Transverse colon (tissue), 4 donors: ENCODE results near the gene NDC80. TPM values are rescaled to one million over a fixed set of nuclear protein-coding genes. Genes with fewer than 3 reads are reported as not detected.
A peak's percentile ranks its signal among the peaks of the same experiment; 100 is the strongest.

ENCODE experiments used
- DNase-seq: peaks from one replicate; pipeline ENCODE4 v3.0.0-alpha.2; 2019
- H3K27ac ChIP-seq, 4 donors: fragments of 200-600 bp; sonication (generic); 2 replicates each; pipeline ENCODE4 v1.5.1; 2016 to 2018; ENCODE audit warnings: inconsistent platforms in 4 of 4
- H3K27me3 ChIP-seq: fragments of 200-600 bp; sonication (generic); 2 replicates; pipeline ENCODE4 v1.5.1; 2017; ENCODE audit warnings: inconsistent platforms
- H3K36me3 ChIP-seq, 4 donors: fragments of 200-600 bp; sonication (generic); 2 replicates each; pipeline ENCODE4 v1.5.1; 2017 to 2019; ENCODE audit warnings: inconsistent platforms in 4 of 4
- H3K4me1 ChIP-seq, 4 donors: fragments of 200-600 bp; sonication (generic); 2 replicates each; pipeline ENCODE4 v1.5.1; 2017 to 2020; ENCODE audit warnings: inconsistent platforms in 4 of 4
- H3K4me3 ChIP-seq, 4 donors: fragments of 200-600 bp; sonication (generic); 1 replicate in 1 of 4; 2 replicates in 3 of 4; pipeline versions ENCODE4 v1.5.1 to v1.6.1; 2017 to 2019; ENCODE audit warnings: inconsistent platforms in 4 of 4
- H3K9me3 ChIP-seq, 2 donors: fragments of 200-600 bp; sonication (generic); 2 replicates each; pipeline ENCODE4 v1.5.1; 2017 to 2019; ENCODE audit warnings: inconsistent platforms in 2 of 2
- EP300 ChIP-seq: sonication (generic); formaldehyde crosslinking; IDR thresholded peaks from one replicate; pipeline ENCODE4 v1.6.1; 2017; ENCODE audit warnings: antibody characterized with exemption, low read depth
- POLR2A ChIP-seq: fragments of 450-650 bp; IDR thresholded peaks from one replicate; pipeline ENCODE4 v1.6.1; 2016; ENCODE audit warnings: antibody characterized with exemption, mild to moderate bottlenecking, moderate library complexity
- POLR2AphosphoS5 ChIP-seq, 3 donors: sonication (generic); formaldehyde crosslinking; IDR thresholded peaks; one replicate each; pipeline ENCODE4 v1.6.1; 2016; ENCODE audit warnings: antibody characterized with exemption in 3 of 3
- WGBS, 2 donors: methylation state at CpG; one replicate each; pipeline ENCODE4 v1.1.5; 2018; ENCODE audit warnings: low coverage in 1 of 2; 5-methylcytosine and 5-hydroxymethylcytosine counted together
- in situ Hi-C, 4 donors: fragments of 200-750 bp; cut with MboI; loops; one replicate each; pipeline versions ENCODE4 v1.15.0 to v1.15.1; 2017; ENCODE audit warnings: low sequenced_read_pairs in 3 of 4, low pct_ligation_motif_present in 1 of 4, low pct_unique_long_range_greater_than_20kb in 1 of 4
- intact Hi-C: fragments of 100-400 bp; cut with DNase I; formaldehyde crosslinking; loops from one replicate; pipeline ENCODE4 v1.15.1; 2023; ENCODE audit warnings: low total_unique reads
- total RNA-seq, 4 donors: library from RNA; depleted of rRNA; stranded (reverse); fragments of >200 nt; gene quantifications; one replicate each; pipeline ENCODE4 v1.1.0, GENCODE V29; 2016
- TF ChIP-seq, protein P1 (sequence below), 5 experiments: fragments of 200-600 bp in 3 of 5; fragments of 450-650 bp in 2 of 5; sonication (generic) in 3 of 5; IDR thresholded peaks; 1 replicate in 2 of 5; 2 replicates in 3 of 5; pipeline ENCODE4 v1.5.1; 2016 to 2017; ENCODE audit warnings: antibody characterized with exemption in 5 of 5, inconsistent platforms in 3 of 5, mild to moderate bottlenecking in 2 of 5, moderate library complexity in 1 of 5

NDC80 gene
- total RNA-seq, 4 donors from 2014 or later = 0.96 to 1.9 (median 1.6) TPM; not detected in 1

DNA sequence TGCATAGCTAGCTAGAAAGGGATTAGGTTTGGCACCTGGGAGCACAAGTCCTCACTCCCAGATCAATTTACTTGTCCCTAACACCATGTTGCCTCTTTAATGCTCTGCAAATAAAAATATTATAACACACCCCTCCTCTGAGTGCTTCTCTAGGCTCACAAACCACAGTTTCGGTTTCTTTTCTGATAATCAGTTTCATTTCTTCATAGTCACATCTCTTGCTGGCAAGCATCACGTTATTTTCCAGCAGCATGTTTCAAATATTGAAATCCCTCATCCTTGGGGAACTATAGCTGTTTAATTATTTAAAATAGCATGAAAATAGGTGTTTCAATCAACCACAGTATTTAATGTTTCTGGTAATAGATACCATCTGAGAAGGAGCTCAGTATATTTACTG lies 70.3 kb downstream of the NDC80 start:
- H3K9me3 ChIP-seq = no peaks in the 10 kb centered on the region
- peaks cover 3 to 45% (median 11%) of the 10 kb centered on the region in 4 donors for H3K4me1 ChIP-seq
- 0 to 1% methylated on average over 2 of the region's 2 CpGs for WGBS, 2 donors
- in situ Hi-C loops (no loop called here), intact Hi-C loops (no loop called here)
- no peak overlapping the region for H3K4me3 ChIP-seq
- no peaks in the 10 kb centered on the region for H3K27me3 ChIP-seq
- peak overlapping the region; percentile 43 to 68 (median 58) for H3K27ac ChIP-seq
- no peaks in the 10 kb centered on the region for H3K36me3 ChIP-seq
- no peak for DNase-seq
- TF ChIP-seq, protein P1, sequence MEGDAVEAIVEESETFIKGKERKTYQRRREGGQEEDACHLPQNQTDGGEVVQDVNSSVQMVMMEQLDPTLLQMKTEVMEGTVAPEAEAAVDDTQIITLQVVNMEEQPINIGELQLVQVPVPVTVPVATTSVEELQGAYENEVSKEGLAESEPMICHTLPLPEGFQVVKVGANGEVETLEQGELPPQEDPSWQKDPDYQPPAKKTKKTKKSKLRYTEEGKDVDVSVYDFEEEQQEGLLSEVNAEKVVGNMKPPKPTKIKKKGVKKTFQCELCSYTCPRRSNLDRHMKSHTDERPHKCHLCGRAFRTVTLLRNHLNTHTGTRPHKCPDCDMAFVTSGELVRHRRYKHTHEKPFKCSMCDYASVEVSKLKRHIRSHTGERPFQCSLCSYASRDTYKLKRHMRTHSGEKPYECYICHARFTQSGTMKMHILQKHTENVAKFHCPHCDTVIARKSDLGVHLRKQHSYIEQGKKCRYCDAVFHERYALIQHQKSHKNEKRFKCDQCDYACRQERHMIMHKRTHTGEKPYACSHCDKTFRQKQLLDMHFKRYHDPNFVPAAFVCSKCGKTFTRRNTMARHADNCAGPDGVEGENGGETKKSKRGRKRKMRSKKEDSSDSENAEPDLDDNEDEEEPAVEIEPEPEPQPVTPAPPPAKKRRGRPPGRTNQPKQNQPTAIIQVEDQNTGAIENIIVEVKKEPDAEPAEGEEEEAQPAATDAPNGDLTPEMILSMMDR (IDR thresholded peaks at IDR 0.05) = no peak
- no peak for TF ChIP-seq EP300
- TF ChIP-seq POLR2A = no peak
- no peak for TF ChIP-seq POLR2AphosphoS5 (IDR thresholded peaks at IDR 0.05)

GRCh38 chr18:2642771-2643170 lies 71.4 kb downstream of the NDC80 start:
- Histone ChIP-seq H3K4me1 (peaks cover under 1 to 35% (median 4%) of the 10 kb centered on the region in 4 donors), H3K4me3 (no peak overlapping the region), H3K27me3 (no peaks in the 10 kb centered on the region), H3K27ac (no peak overlapping the region), H3K9me3 (no peaks in the 10 kb centered on the region), H3K36me3 (no peaks in the 10 kb centered on the region)
- intact Hi-C loops = no loop called here
- DNase-seq = no peak
- in situ Hi-C loops = no loop called here
- TF ChIP-seq EP300 (no peak), POLR2AphosphoS5 (IDR thresholded peaks at IDR 0.05) (no peak), POLR2A (no peak)
- TF ChIP-seq, protein P1 (IDR thresholded peaks at IDR 0.05) = no peak
- 59% methylated on average over 1 of the region's 1 CpG; no CpG with 5 or more reads in 1 of the 2 donors for WGBS, 2 donors

GRCh38 chr18:2644535-2644934 lies 73.2 kb downstream of the NDC80 start:
- in situ Hi-C loops (no loop called here), intact Hi-C loops (no loop called here)
- H3K27me3 ChIP-seq = no peaks in the 10 kb centered on the region
- no peak overlapping the region for H3K27ac ChIP-seq
- no peak overlapping the region for H3K4me3 ChIP-seq
- H3K4me1 ChIP-seq = peaks cover 0 to 21% (median 4%) of the 10 kb centered on the region in 4 donors
- H3K36me3 ChIP-seq = no peaks in the 10 kb centered on the region
- H3K9me3 ChIP-seq = no peaks in the 10 kb centered on the region
- no peak for DNase-seq
- WGBS, 2 donors = 63 to 82% methylated on average over 1 of the region's 1 CpG
- TF ChIP-seq EP300 (no peak), POLR2AphosphoS5 (IDR thresholded peaks at IDR 0.05) (no peak), POLR2A (no peak)
- TF ChIP-seq, protein P1 (IDR thresholded peaks at IDR 0.05) = no peak

GRCh38 chr18:2651981-2652380 lies 80.6 kb downstream of the NDC80 start:
- TF ChIP-seq POLR2AphosphoS5 (IDR thresholded peaks at IDR 0.05) (no peak), POLR2A (no peak), EP300 (no peak)
- TF ChIP-seq, protein P1 (IDR thresholded peaks at IDR 0.05) = no peak
- 66 to 86% methylated on average over 1 of the region's 1 CpG for WGBS, 2 donors
- no peaks in the 10 kb centered on the region for H3K36me3 ChIP-seq
- intact Hi-C loops = loop anchor here (10.0 kb wide), 1 partner anchor 77 kb away; the partner anchor contains the start of genes METTL4 and NDC80
- in situ Hi-C loops = loop anchor here in 2 of 4 donors (10.0 kb wide), 2 partner anchors 77 to 87 kb away; partner anchors contain the start of genes METTL4 (in 1 of the 2) and NDC80 (in 1 of the 2)
- H3K27ac ChIP-seq = no peak overlapping the region
- H3K4me1 ChIP-seq = peaks cover 0 to 19% (median 5%) of the 10 kb centered on the region in 4 donors
- no peak for DNase-seq
- no peaks in the 10 kb centered on the region for H3K27me3 ChIP-seq
- no peak overlapping the region for H3K4me3 ChIP-seq
- no peaks in the 10 kb centered on the region for H3K9me3 ChIP-seq
